HG02678 (cell line): Measurements from ENCODE around the gene TRAFD1.
"Not testable (repeated sequence)": the region's sequence is repeated elsewhere in the genome, so short reads cannot be mapped to it uniquely, and the experiment has no call there.

Source experiments
- ATAC-seq: cut with Tn5 transposase; IDR thresholded peaks from one replicate; pipeline ENCODE4 v1.9.1; 2021; ENCODE audit warnings: mild to moderate bottlenecking, moderate library complexity; ENCODE audit not compliant: unreplicated experiment

TRAFD1 gene, protein sequence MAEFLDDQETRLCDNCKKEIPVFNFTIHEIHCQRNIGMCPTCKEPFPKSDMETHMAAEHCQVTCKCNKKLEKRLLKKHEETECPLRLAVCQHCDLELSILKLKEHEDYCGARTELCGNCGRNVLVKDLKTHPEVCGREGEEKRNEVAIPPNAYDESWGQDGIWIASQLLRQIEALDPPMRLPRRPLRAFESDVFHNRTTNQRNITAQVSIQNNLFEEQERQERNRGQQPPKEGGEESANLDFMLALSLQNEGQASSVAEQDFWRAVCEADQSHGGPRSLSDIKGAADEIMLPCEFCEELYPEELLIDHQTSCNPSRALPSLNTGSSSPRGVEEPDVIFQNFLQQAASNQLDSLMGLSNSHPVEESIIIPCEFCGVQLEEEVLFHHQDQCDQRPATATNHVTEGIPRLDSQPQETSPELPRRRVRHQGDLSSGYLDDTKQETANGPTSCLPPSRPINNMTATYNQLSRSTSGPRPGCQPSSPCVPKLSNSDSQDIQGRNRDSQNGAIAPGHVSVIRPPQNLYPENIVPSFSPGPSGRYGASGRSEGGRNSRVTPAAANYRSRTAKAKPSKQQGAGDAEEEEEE

DNA sequence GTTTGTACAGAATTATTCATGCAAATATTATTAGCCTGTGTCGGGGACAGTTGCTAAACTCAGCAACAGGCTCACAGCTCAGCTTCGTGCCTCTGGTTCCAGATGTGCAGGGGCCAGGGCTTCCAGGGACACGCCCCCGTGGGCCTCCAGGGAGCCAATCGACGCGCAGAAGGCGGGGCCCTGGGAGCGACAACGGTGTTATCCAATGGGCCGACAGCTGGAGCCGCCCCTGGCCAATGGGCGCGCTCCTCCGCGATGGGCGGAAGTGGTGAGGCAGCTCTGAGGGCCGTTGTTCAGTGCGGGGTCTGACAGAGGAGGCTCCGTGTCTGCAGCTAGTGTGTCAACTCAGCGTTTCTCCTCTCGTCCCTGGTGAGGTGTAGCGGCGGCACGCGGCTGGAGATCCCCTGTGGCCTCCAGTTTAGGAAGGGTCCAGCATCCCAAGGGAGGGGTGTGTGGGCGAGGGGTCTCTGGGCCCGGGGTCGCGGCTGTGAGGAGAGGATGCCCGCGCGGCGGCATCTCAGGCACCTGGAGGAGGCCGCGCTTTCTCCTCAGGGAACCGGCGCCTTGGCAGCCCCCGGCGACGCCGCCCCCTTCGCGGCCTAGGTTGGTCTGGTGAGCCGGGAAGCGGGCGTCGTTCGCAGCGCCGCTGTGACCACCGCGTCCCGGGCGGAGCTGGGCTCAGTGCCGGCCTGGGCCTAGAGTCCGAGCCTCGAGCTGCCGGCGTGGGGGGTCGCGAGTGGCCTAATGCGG, at the start of gene TRAFD1:
Gene TRAFD1, plus strand, starts transcription at position 311 of the 750 bp plus-strand sequence. CDS start 4,963 bp downstream, outside the sequence.
- peak; percentile 97 for ATAC-seq

DNA sequence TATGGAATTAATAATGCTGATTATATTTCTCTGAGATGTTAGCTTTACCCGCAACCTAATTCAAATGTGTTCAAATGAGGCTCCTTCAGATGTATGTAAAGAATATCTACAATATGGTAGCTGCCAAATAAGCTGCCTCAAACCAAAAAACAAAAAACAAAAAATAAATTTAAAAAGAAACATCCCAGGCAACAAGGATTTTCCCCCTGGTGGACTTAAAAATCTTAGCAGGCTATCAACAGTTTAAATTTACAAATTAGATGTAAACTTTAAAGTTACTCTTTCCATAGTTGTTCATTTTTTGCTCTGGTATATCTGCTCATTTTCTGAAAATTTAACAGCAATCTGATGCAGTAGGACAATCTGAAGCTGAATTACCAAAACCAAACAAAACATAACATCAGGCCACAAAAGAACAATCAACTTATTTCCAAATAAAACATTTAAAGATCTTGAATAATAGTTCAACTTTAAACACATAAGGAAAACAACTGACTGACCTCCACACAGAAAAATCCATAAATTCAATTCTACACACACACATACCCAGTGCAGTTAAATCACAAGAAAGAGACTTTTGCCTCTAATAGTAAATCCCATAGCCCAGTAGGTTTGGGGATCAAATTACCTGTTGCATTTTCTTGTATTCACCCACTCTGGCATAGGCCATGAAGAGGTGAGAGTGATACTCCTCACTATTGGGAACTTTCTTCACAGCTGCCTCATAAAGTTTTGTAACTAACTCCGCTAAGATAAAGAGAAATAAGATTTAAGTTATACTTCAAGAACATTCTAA, 38.1 kb upstream of the TRAFD1 start:
- no peak for ATAC-seq

GRCh38 chr12:112087851-112088250, 37.5 kb upstream of the TRAFD1 start:
- ATAC-seq: no peak

- ATAC-seq: no peak
These were observed 33.8 kb upstream of the TRAFD1 start for GRCh38 chr12:112091563-112091962.

DNA sequence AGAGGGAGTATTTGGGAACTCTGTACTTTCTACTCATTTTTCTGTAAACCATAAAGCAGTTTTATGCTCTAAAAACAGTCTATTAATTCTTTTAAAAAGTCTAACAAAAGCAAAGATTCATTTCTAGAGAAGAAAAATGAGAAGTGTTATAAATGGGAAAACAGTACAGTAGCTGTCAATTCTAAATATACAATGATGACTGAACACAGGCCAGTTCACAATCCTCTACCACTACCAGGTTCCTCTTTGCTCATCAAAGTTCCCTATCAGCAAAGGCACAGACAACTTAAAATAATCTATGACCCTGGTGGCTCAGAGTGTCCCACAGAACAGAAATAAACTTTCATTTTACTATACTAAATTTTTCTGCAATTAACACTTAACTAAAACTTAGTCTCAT, 29.3 kb upstream of the TRAFD1 start:
- peak; percentile 68 for ATAC-seq

DNA sequence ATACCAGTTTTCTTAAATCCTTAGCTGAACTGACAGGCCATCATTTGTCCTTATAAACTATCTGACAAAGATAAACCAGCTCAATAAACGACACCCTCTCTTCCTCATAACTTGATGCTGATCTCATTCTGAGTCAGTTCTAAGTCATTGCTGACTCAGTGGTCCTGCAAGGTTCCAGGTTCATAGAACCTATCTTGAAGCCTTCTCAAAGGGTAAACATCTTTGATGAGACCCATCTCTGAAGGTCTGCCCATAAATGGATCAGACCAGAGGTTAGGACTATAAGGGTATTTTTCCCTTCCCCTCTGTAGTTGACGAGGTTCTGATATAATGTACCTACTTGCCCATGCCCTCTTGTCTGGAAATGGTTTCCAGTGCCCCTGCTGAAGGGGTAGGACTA, 28.7 kb upstream of the TRAFD1 start:
- no peak for ATAC-seq

- ATAC-seq: no peak
These were observed 27.7 kb upstream of the TRAFD1 start for GRCh38 chr12:112097641-112098040.

- ATAC-seq: not testable (repeated sequence)
These were observed 24.9 kb upstream of the TRAFD1 start for GRCh38 chr12:112100500-112100899.

GRCh38 chr12:112102127-112102526, 23.2 kb upstream of the TRAFD1 start:
- ATAC-seq: no peak

GRCh38 chr12:112102746-112103145, 22.6 kb upstream of the TRAFD1 start:
- ATAC-seq: not testable (repeated sequence)

GRCh38 chr12:112103758-112104503, 21.4 kb upstream of the TRAFD1 start:
- no peak for ATAC-seq

DNA sequence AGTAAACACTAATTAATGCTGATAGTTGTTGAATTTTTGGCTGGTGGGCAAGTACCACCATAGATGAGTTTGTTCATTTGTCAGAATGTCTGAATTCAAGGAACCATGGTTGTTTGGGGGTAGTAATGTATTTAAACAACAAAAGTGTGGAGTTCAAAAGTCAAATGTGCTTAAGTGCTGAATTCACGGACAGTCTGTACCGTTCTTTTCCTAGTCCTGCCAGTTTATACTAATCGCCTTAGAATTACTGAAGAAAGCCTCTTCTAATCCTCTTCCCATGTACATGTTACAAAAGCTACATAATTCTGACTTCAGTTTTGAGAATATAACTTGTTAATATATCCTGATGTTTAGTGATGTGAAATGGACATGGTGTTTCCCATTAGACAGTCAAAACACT, 19.5 kb upstream of the TRAFD1 start:
- no peak for ATAC-seq

DNA sequence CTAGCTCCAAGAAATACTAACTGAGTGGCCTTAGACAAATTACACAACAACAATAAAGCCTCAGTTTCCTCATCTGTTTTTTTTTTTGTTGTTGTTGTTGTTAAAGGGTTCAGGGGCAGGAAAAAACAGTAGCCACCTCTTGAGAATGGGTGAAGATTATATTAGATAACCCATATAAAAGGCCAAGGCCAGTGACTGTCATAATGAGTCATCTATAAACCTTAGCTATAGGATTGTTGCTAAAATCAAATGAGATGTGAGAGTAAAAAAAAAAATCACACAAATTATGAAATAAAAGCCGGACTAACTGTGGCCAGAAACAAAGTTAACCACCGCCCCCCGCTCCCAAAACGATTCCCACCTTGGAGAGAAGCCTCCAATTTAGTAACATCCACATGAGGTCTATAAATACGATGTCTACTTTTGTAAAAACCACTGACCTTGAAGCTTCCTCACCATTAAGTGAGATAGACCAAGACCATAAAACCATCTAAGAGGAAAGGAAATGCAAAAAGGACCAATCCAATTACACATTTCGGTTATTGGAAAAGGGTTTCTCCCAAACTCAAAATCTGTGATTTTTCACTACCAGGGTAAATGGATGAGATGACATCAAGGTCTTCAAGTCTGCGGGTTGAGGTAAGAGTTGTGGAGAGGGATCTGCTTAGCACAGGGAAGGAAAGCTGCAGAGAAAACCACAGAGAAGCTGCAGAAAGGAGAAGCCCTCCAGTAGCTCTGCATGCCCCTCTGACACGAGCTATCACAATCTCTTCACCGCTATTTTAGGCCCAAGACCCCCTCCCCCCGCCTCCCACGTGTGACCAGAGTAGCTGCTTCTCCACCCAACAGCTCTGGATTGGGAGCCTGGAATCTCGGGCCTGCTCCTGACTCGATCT, 17.8 kb upstream of the TRAFD1 start:
- no peak for ATAC-seq

- peak; percentile 78 for ATAC-seq
These were observed 16.9 kb upstream of the TRAFD1 start, which contains the start of gene NAA25 for GRCh38 chr12:112108202-112109079. Gene NAA25 (minus strand): TSS chr12:112108783. CDS start chr12:112108773, 10 bp downstream.

GRCh38 chr12:112110787-112111662, 14.3 kb upstream of the TRAFD1 start:
- ATAC-seq: not testable (repeated sequence)

GRCh38 chr12:112111931-112112330, 13.4 kb upstream of the TRAFD1 start:
- no peak for ATAC-seq
